GM18508 (cell line): ENCODE data around the gene NCOA6.
"Not testable (repeated sequence)": the region's sequence is repeated elsewhere in the genome, so short reads cannot be mapped to it uniquely, and the experiment has no call there.

Experiments used
- ATAC-seq: cut with Tn5 transposase; IDR thresholded peaks from one replicate; pipeline ENCODE4 v1.9.1; 2021; ENCODE audit warnings: moderate number of reproducible peaks; ENCODE audit not compliant: insufficient read depth, unreplicated experiment

Gene NCOA6

GRCh38 chr20:34780291-34780690, 45.2 kb downstream of the NCOA6 start:
- not testable (repeated sequence) for ATAC-seq

- ATAC-seq = no peak
Observed at GRCh38 chr20:34776177-34776576, 49.3 kb downstream of the NCOA6 start.

- no peak for ATAC-seq
Observed at GRCh38 chr20:34774886-34775285, 50.6 kb downstream of the NCOA6 start.

- no peak for ATAC-seq
Observed at GRCh38 chr20:34774449-34774848, 51.0 kb downstream of the NCOA6 start.

GRCh38 chr20:34773726-34774125, 51.7 kb downstream of the NCOA6 start:
- ATAC-seq = no peak

GRCh38 chr20:34772437-34772836, 53.0 kb downstream of the NCOA6 start:
- no peak for ATAC-seq

GRCh38 chr20:34771680-34772081, 53.8 kb downstream of the NCOA6 start:
- ATAC-seq = no peak

GRCh38 chr20:34768096-34768495, 57.4 kb downstream of the NCOA6 start:
- ATAC-seq = no peak

GRCh38 chr20:34762031-34762555, 63.4 kb downstream of the NCOA6 start:
- no peak for ATAC-seq

- ATAC-seq = no peak
Observed at GRCh38 chr20:34755367-34755766, 70.1 kb downstream of the NCOA6 start.

- ATAC-seq = no peak
Observed at GRCh38 chr20:34754611-34755010, 70.8 kb downstream of the NCOA6 start.

GRCh38 chr20:34753706-34754461, 71.6 kb downstream of the NCOA6 start:
- ATAC-seq = no peak

GRCh38 chr20:34751453-34751852, 74.0 kb downstream of the NCOA6 start:
- ATAC-seq = no peak

- no peak for ATAC-seq
Observed at GRCh38 chr20:34750484-34750883, 75.0 kb downstream of the NCOA6 start.

- ATAC-seq = no peak
Observed at GRCh38 chr20:34748709-34749108, 76.7 kb downstream of the NCOA6 start.

GRCh38 chr20:34747479-34747878, 78.0 kb downstream of the NCOA6 start:
- no peak for ATAC-seq

GRCh38 chr20:34746674-34747073, 78.8 kb downstream of the NCOA6 start:
- no peak for ATAC-seq

GRCh38 chr20:34744847-34745246, 80.6 kb downstream of the NCOA6 start:
- ATAC-seq = no peak

GRCh38 chr20:34744340-34744739, 81.1 kb downstream of the NCOA6 start:
- no peak for ATAC-seq

GRCh38 chr20:34743039-34743438, 82.4 kb downstream of the NCOA6 start:
- no peak for ATAC-seq

- no peak for ATAC-seq
Observed at GRCh38 chr20:34736106-34736735, 89.2 kb downstream of the NCOA6 start.

GRCh38 chr20:34732523-34732922, 92.9 kb downstream of the NCOA6 start:
- ATAC-seq = no peak
